Neuronal stem cell (in vitro differentiated cells): Measurements from ENCODE around the gene ZZZ3.

Experiments used
- DNase-seq: peaks from one replicate; pipeline ENCODE4 v3.0.0-alpha.2; 2013; ENCODE audit warnings: low spot score
- H2AFZ ChIP-seq: one replicate; pipeline ENCODE4 v1.6.1; 2013; ENCODE audit warnings: mild to moderate bottlenecking, low read length, inconsistent platforms
- H2AK5ac ChIP-seq: 2 replicates; pipeline ENCODE4 v1.6.1; 2013; ENCODE audit warnings: low read depth, mild to moderate bottlenecking, inconsistent platforms, low read length, moderate library complexity, mixed read lengths
- H2BK120ac ChIP-seq: 2 replicates; pipeline ENCODE4 v1.6.1; 2013; ENCODE audit warnings: low read depth, mild to moderate bottlenecking, inconsistent platforms, low read length, moderate library complexity, mixed read lengths
- H2BK12ac ChIP-seq: one replicate; pipeline ENCODE4 v1.6.1; 2013; ENCODE audit warnings: low read length, inconsistent platforms
- H2BK15ac ChIP-seq: 2 replicates; pipeline ENCODE4 v1.6.1; 2013; ENCODE audit warnings: mild to moderate bottlenecking, low read length, inconsistent platforms, mixed read lengths
- H2BK5ac ChIP-seq: one replicate; pipeline ENCODE4 v1.6.1; 2013; ENCODE audit warnings: inconsistent platforms, mild to moderate bottlenecking, low read length, moderate library complexity
- H3K14ac ChIP-seq: one replicate; pipeline ENCODE4 v1.6.1; 2013; ENCODE audit warnings: low read length, inconsistent platforms
- H3K18ac ChIP-seq: 2 replicates; pipeline ENCODE4 v1.6.1; 2013; ENCODE audit warnings: low read length, inconsistent platforms
- H3K23ac ChIP-seq: 2 replicates; pipeline ENCODE4 v1.6.1; 2013; ENCODE audit warnings: low read depth, mild to moderate bottlenecking, mixed read lengths, low read length, inconsistent platforms; ENCODE audit not compliant: poor library complexity
- H3K27ac ChIP-seq: replicated peaks from 3 replicates; pipeline ENCODE4 v1.5.1; 2013; ENCODE audit warnings: low read length, inconsistent platforms
- H3K27me3 ChIP-seq, 3 experiments: 2 replicates each; pipeline ENCODE4 v1.6.1; 2013; ENCODE audit warnings: low read length in 3 of 3, mild to moderate bottlenecking in 2 of 3, inconsistent platforms in 1 of 3, low read depth in 1 of 3, mixed read lengths in 1 of 3, moderate library complexity in 1 of 3; ENCODE audit not compliant: control insufficient read depth in 3 of 3, insufficient read depth in 3 of 3
- H3K36me3 ChIP-seq, 2 donors: replicated peaks in 1 of 2; 2 replicates each; pipeline ENCODE4 v1.6.1; 2013; ENCODE audit warnings: low read length in 2 of 2; ENCODE audit not compliant: control insufficient read depth in 2 of 2, insufficient read depth in 2 of 2
- H3K4ac ChIP-seq: 2 replicates; pipeline ENCODE4 v1.6.1; 2013; ENCODE audit warnings: inconsistent platforms, mild to moderate bottlenecking, low read length, moderate library complexity
- H3K4me1 ChIP-seq, 2 donors: 1 replicate in 1 of 2; 2 replicates in 1 of 2; pipeline ENCODE4 v1.6.1; 2013; ENCODE audit warnings: low read length in 2 of 2, low read depth in 1 of 2; ENCODE audit not compliant: control insufficient read depth in 2 of 2, insufficient read depth in 1 of 2
- H3K4me2 ChIP-seq: one replicate; pipeline ENCODE4 v1.6.1; 2013; ENCODE audit warnings: mild to moderate bottlenecking, low read length, inconsistent platforms; ENCODE audit not compliant: insufficient read depth, poor library complexity, severe bottlenecking
- H3K4me3 ChIP-seq, 2 donors: 2 replicates each; pipeline ENCODE4 v1.5.1; 2013; ENCODE audit warnings: low read length in 2 of 2, mild to moderate bottlenecking in 2 of 2, inconsistent platforms in 1 of 2, moderate library complexity in 1 of 2
- H3K79me1 ChIP-seq: one replicate; pipeline ENCODE4 v1.6.1; 2013; ENCODE audit warnings: low read depth, mild to moderate bottlenecking, inconsistent platforms, low read length, moderate library complexity
- H3K9ac ChIP-seq: one replicate; pipeline ENCODE4 v1.6.1; 2013; ENCODE audit warnings: mild to moderate bottlenecking, low read depth, low read length, inconsistent platforms; ENCODE audit not compliant: poor library complexity
- H3K9me3 ChIP-seq, 2 donors: replicated peaks in 1 of 2; 2 replicates each; pipeline versions ENCODE3 to v1.6.1; 2013; ENCODE audit warnings: low read length in 2 of 2, mild to moderate bottlenecking in 2 of 2, inconsistent platforms in 1 of 2, low read depth in 1 of 2, mixed read lengths in 1 of 2, moderate library complexity in 1 of 2; ENCODE audit not compliant: control insufficient read depth in 2 of 2, insufficient read depth in 1 of 2
- H4K8ac ChIP-seq: one replicate; pipeline ENCODE4 v1.6.1; 2013; ENCODE audit warnings: low read depth, mild to moderate bottlenecking, inconsistent platforms, low read length, moderate library complexity
- H4K91ac ChIP-seq: one replicate; pipeline ENCODE4 v1.6.1; 2013; ENCODE audit warnings: low read length, low read depth, mild to moderate bottlenecking, inconsistent platforms; ENCODE audit not compliant: poor library complexity
- WGBS, 2 donors: extraction: QIAGEN DNeasy Blood & Tissue Kit; methylation state at CpG; one replicate each; pipeline ENCODE4 v1.1.7; 2013; ENCODE audit warnings: missing lambda C conversion rate in 2 of 2, mixed read lengths in 1 of 2; ENCODE audit not compliant: insufficient read length in 2 of 2, insufficient replicate concordance in 1 of 2; ENCODE audit errors: extremely low coverage in 2 of 2; 5-methylcytosine and 5-hydroxymethylcytosine counted together

The ZZZ3 gene

DNA sequence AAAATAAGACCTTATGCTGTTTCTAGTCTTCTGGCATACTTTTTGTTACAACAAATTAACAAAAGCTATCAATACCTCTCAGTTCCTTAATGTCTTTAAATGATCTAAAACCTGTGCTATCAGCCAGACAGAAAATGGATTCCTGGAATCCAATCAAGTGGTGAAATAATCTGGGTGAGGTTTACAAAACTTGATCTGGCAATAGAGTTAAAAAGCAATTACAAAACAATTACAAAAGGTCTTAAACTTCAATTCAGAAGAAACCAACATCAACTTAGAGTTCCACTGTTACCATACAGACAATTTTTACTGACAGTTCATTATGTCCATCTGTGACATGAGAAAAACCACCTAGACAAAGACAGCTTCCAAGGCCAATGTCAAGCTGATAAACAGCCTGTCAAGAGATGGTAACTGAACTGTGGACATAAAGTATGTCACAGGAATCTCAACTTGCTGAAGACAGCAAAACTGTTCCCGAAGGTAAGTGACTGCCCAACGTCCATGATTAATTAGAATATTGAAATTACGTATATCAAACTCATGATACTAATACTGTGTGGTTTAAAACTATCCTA, 17.4 kb downstream of the ZZZ3 start:
- Histone ChIP-seq H3K9ac (no peak overlapping the region), H3K4me2 (no peak overlapping the region), H2BK5ac (no peak overlapping the region), H3K23ac (no peak overlapping the region), H3K27me3 (no peaks in the 10 kb centered on the region), H3K4ac (no peak overlapping the region), H3K4me1 (no peaks in the 10 kb centered on the region), H3K9me3 (no peaks in the 10 kb centered on the region), H2BK12ac (no peak overlapping the region), H3K4me3 (no peak overlapping the region), H3K14ac (no peak overlapping the region), H3K18ac (no peak overlapping the region), H4K8ac (no peak overlapping the region), H2AK5ac (no peak overlapping the region), H4K91ac (no peak overlapping the region), H3K79me1 (peaks cover 5% of the 10 kb centered on the region), H2AFZ (no peak overlapping the region), H2BK15ac (no peak overlapping the region), H2BK120ac (no peak overlapping the region), H3K27ac (no peak overlapping the region), H3K36me3 (peaks cover 1 to 7% of the 10 kb centered on the region in 2 donors)
- no CpG with 5 or more reads among the region's 3 CpGs for WGBS, 2 donors
- DNase-seq: no peak

DNA sequence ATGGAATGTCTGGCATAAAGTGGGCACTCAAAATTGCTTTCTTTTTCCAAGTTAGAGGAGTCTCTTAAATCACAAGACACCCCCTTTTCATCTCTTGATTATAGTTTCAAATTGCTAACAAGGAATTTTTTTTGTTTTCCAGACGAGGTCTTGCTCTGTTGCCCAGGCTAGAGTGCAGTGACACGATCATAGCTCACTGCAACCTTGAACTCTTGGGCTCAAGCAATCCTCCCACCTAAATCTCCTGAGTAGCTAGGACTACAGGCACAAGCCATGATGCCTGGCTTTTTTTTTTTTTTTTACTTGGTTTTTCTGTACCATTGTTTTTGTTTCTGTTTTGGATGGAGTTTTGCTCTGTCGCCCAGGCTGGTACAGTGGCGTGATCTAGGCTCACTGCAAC, 20.8 kb downstream of the ZZZ3 start:
- no peaks in the 10 kb centered on the region for H3K9me3 ChIP-seq
- no peak overlapping the region for H3K4me3 ChIP-seq
- no peaks in the 10 kb centered on the region for H3K4me1 ChIP-seq
- WGBS, 2 donors: no CpG with 5 or more reads among the region's 4 CpGs
- H2BK15ac ChIP-seq: no peak overlapping the region
- no peaks in the 10 kb centered on the region for H3K27me3 ChIP-seq
- peaks cover 1 to 7% of the 10 kb centered on the region in 2 donors for H3K36me3 ChIP-seq
- H3K27ac ChIP-seq: no peak overlapping the region
- H3K23ac ChIP-seq: no peak overlapping the region
- no peak overlapping the region for H4K8ac ChIP-seq
- no peak overlapping the region for H2BK12ac ChIP-seq
- no peak overlapping the region for H2AFZ ChIP-seq
- no peak overlapping the region for H3K18ac ChIP-seq
- H3K4me2 ChIP-seq: no peak overlapping the region
- no peak overlapping the region for H2AK5ac ChIP-seq
- H2BK5ac ChIP-seq: no peak overlapping the region
- peaks cover 5% of the 10 kb centered on the region for H3K79me1 ChIP-seq
- H3K14ac ChIP-seq: no peak overlapping the region
- no peak overlapping the region for H3K9ac ChIP-seq
- no peak overlapping the region for H2BK120ac ChIP-seq
- DNase-seq: no peak
- H4K91ac ChIP-seq: no peak overlapping the region
- H3K4ac ChIP-seq: no peak overlapping the region

DNA sequence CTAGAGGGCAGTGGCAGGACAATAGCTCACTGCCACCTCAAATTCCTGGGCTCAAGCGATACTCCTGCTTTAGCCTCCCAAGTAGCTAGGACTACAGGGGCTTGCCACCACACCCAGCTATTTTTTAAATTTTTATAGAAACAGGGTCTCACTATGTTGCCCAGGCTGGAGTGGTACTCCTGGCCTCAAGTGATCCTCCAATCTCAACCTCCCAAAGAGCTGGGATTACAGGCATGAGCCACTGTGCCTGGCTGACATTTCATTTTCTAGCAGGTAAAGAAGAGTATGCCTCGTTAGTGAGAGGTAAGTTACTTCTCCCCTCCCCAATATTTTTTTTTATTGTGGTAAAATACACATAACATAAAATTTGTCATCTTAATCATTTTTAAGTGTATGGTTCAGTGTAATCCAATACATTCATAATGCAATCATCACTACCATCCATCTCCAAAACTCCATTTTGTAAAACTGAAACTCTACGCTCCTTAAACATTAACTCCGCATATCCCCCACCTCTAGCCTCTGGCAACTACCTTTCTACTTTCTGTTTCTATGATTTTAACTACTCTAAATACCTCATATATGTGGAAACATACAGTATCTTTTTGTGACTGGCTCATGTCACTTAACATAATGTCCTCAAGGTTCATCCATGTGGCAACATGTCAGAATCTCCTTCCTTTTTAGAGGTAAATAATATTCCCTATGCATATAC, 22.4 kb downstream of the ZZZ3 start:
- Histone ChIP-seq H2BK120ac (no peak overlapping the region), H3K9ac (no peak overlapping the region), H3K4me1 (no peaks in the 10 kb centered on the region), H2AFZ (no peak overlapping the region), H3K27ac (no peak overlapping the region), H4K91ac (no peak overlapping the region), H2BK12ac (no peak overlapping the region), H3K4ac (no peak overlapping the region), H3K4me3 (no peak overlapping the region), H3K27me3 (no peaks in the 10 kb centered on the region), H3K23ac (no peak overlapping the region), H2BK15ac (no peak overlapping the region), H3K9me3 (no peaks in the 10 kb centered on the region), H2AK5ac (no peak overlapping the region), H2BK5ac (no peak overlapping the region), H4K8ac (no peak overlapping the region), H3K4me2 (no peak overlapping the region), H3K14ac (no peak overlapping the region), H3K36me3 (peaks cover 1 to 7% of the 10 kb centered on the region in 2 donors), H3K79me1 (peaks cover 5% of the 10 kb centered on the region), H3K18ac (no peak overlapping the region)
- 97 to 100% methylated on average over 2 of the region's 4 CpGs for WGBS, 2 donors
- DNase-seq: no peak

DNA sequence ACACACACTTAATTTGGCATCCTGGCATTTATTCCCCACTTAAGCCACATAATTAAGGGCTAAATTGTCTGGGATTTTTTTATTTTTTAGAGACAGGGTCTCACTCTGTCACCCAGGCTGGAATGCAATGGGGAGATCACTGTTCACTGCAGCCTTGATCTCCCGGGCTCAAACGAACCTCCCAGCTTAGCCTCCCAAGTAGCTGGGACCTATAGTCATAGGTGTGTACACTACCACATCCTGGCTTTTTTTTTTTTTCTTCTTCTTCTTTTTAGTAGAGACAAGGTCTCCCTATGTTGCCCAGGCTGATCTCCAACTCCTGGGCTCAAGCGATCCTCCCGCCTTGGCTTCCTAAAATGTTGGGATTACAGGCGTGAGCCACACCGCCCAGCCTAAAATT, 24.2 kb downstream of the ZZZ3 start:
- no peak overlapping the region for H2AFZ ChIP-seq
- WGBS, 2 donors: no CpG with 5 or more reads among the region's 6 CpGs
- H4K91ac ChIP-seq: no peak overlapping the region
- no peak overlapping the region for H4K8ac ChIP-seq
- no peak overlapping the region for H3K9ac ChIP-seq
- H2BK12ac ChIP-seq: no peak overlapping the region
- H3K4ac ChIP-seq: no peak overlapping the region
- H3K27me3 ChIP-seq: no peaks in the 10 kb centered on the region
- H3K79me1 ChIP-seq: peaks cover 5% of the 10 kb centered on the region
- no peak overlapping the region for H2BK5ac ChIP-seq
- no peak overlapping the region for H2AK5ac ChIP-seq
- no peak overlapping the region for H3K4me2 ChIP-seq
- DNase-seq: no peak
- H3K9me3 ChIP-seq: peaks cover 0 to 3% of the 10 kb centered on the region in 2 donors
- no peak overlapping the region for H2BK15ac ChIP-seq
- no peak overlapping the region for H2BK120ac ChIP-seq
- H3K18ac ChIP-seq: no peak overlapping the region
- no peak overlapping the region for H3K23ac ChIP-seq
- peaks cover 1 to 10% of the 10 kb centered on the region in 2 donors for H3K36me3 ChIP-seq
- H3K27ac ChIP-seq: no peak overlapping the region
- H3K4me3 ChIP-seq: no peak overlapping the region
- no peak overlapping the region for H3K14ac ChIP-seq
- no peaks in the 10 kb centered on the region for H3K4me1 ChIP-seq
